Islet of Langerhans (tissue), 1 donor: ENCODE results near the gene NOVA2.

Source experiments
- FAIRE-seq: peaks from one replicate; lab custom pipeline; 2011; peaks lifted over from hg19 to GRCh38; lab: Jason Lieb, UNC

The NOVA2 gene

GRCh38 chr19:45960595-45961235 is 12.9 kb downstream of the NOVA2 start:
- FAIRE-seq: no peak

- no peak for FAIRE-seq
Observed at GRCh38 chr19:45959517-45960025, 14.1 kb downstream of the NOVA2 start.

GRCh38 chr19:45958769-45959516 is 14.7 kb downstream of the NOVA2 start:
- no peak for FAIRE-seq

- FAIRE-seq: no peak
Observed at GRCh38 chr19:45958320-45958719, 15.3 kb downstream of the NOVA2 start.

GRCh38 chr19:45955905-45956608 is 17.6 kb downstream of the NOVA2 start:
- no peak for FAIRE-seq

- FAIRE-seq: no peak
Observed at GRCh38 chr19:45954156-45954555, 19.5 kb downstream of the NOVA2 start.

GRCh38 chr19:45953676-45954075 is 20.0 kb downstream of the NOVA2 start:
- no peak for FAIRE-seq

- FAIRE-seq: no peak
Observed at GRCh38 chr19:45952686-45953505, 20.8 kb downstream of the NOVA2 start.

- FAIRE-seq: no peak
Observed at GRCh38 chr19:45952341-45952685, 21.4 kb downstream of the NOVA2 start.

- no peak for FAIRE-seq
Observed at GRCh38 chr19:45947926-45948325, 25.7 kb downstream of the NOVA2 start.

- no peak for FAIRE-seq
Observed at GRCh38 chr19:45940515-45940805, 33.2 kb downstream of the NOVA2 start.

- no peak for FAIRE-seq
Observed at GRCh38 chr19:45939792-45940514, 33.7 kb downstream of the NOVA2 start.

- no peak for FAIRE-seq
Observed at GRCh38 chr19:45938733-45939319, 34.8 kb downstream of the NOVA2 start.

- no peak for FAIRE-seq
Observed at GRCh38 chr19:45935267-45935666, 38.4 kb downstream of the NOVA2 start.

- no peak for FAIRE-seq
Observed at GRCh38 chr19:45934551-45935230, 39.0 kb downstream of the NOVA2 start.

GRCh38 chr19:45933759-45934158 is 39.9 kb downstream of the NOVA2 start:
- no peak for FAIRE-seq

- FAIRE-seq: no peak
Observed at GRCh38 chr19:45931055-45931454, 42.6 kb downstream of the NOVA2 start.

- no peak for FAIRE-seq
Observed at GRCh38 chr19:45929247-45929646, 44.4 kb downstream of the NOVA2 start.

- FAIRE-seq: no peak
Observed at GRCh38 chr19:45927565-45928261, 46.0 kb downstream of the NOVA2 start.

GRCh38 chr19:45924891-45925447 is 48.7 kb downstream of the NOVA2 start:
- FAIRE-seq: no peak
